NB4 (cell line): Measurements from ENCODE around the gene TPM2.
A peak's percentile ranks its signal among the peaks of the same experiment; 100 is the strongest.

ENCODE experiments used
- CTCF ChIP-seq: IDR thresholded peaks from one replicate; pipeline ENCODE4 v1.5.1; 2012; ENCODE audit warnings: low read depth, low read length
- MYC ChIP-seq: IDR thresholded peaks from 2 replicates; pipeline ENCODE4 v1.6.1; 2011; ENCODE audit warnings: low read depth, low read length
- POLR2A ChIP-seq: IDR thresholded peaks from 2 replicates; pipeline ENCODE4 v1.6.1; 2011; ENCODE audit warnings: mild to moderate bottlenecking; ENCODE audit not compliant: insufficient read length; ENCODE audit errors: extremely low read depth
- TF ChIP-seq, protein P1 (sequence below): IDR thresholded peaks from 2 replicates; pipeline ENCODE4 v1.6.1; 2011; ENCODE audit warnings: low read depth, low read length

DNA sequence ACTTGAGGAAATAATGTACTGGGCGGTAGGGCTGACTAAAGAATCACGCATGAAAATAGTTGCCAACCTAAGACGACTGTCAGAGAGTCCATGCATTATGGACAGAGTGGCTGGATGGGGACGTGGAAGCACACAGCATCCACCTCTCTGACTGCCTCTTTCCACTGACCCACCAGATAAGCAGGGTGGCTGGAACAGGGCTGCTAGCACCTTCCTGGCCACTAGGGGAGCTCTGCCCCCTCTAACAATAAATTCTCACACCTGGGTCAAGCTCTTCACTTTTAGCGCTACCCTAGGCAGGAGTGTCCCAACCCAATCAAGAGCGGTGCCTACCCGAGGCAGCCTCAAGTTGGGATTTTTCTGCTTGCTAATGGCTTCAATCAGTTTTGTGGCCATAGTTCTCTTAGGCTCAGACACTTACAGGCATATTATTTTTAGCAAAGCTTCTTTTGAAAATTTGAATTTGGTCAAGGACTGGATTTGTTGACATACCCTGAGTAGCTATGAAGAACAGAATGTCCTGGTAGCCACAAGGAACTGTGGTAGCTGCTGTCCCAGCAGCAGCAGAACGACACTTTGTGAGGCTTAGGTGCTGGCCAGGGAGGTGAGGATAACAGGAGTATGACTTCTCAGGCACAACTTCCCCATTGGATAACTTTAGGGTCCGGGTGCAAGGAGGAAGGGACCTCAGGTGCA is 6.9 kb upstream of the TPM2 start:
- no peak for TF ChIP-seq POLR2A
- TF ChIP-seq CTCF, result peak; percentile 74
- TF ChIP-seq, protein P1, sequence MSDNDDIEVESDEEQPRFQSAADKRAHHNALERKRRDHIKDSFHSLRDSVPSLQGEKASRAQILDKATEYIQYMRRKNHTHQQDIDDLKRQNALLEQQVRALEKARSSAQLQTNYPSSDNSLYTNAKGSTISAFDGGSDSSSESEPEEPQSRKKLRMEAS, result no peak
- TF ChIP-seq MYC, result no peak
